ENCODE data around the gene CNIH1.

DNA sequence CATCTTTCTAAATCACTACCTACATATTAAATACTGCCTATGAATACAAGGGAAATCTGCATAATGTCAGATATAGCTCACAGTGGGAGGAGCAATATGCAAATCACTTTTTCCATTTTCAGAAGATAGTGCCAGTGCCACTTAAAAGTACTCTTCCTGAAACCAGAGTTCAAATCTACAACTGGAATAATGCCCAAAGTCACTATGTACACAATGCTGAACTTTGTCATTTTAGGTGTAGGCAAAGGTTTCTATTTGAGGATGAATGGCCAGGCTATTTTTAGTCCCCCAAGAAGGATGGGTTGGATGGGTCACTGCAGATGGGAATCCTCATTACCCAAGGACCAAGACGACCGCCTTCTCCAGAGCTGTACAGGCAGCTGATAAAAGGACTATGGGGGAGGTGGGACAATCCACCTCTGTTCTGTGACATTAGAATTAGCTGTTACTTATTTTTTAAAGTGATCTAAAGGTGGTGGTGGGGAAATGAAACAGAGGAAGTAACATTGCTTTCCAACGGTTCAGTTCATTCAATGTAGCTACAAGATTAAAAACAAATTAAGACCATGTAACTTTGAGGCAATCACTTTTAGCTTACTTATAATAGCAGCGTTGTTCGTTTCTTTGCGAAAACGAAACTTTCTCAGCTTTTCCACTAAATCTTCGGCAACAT lies 42.0 kb upstream of the CNIH1 start:
- TF ChIP-seq, protein P1, sequence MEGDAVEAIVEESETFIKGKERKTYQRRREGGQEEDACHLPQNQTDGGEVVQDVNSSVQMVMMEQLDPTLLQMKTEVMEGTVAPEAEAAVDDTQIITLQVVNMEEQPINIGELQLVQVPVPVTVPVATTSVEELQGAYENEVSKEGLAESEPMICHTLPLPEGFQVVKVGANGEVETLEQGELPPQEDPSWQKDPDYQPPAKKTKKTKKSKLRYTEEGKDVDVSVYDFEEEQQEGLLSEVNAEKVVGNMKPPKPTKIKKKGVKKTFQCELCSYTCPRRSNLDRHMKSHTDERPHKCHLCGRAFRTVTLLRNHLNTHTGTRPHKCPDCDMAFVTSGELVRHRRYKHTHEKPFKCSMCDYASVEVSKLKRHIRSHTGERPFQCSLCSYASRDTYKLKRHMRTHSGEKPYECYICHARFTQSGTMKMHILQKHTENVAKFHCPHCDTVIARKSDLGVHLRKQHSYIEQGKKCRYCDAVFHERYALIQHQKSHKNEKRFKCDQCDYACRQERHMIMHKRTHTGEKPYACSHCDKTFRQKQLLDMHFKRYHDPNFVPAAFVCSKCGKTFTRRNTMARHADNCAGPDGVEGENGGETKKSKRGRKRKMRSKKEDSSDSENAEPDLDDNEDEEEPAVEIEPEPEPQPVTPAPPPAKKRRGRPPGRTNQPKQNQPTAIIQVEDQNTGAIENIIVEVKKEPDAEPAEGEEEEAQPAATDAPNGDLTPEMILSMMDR (IDR thresholded peaks at IDR 0.05), result no peak
- no peak for TF ChIP-seq POLR2A (IDR thresholded peaks at IDR 0.05; ENCODE audit: low read depth)
